A673 (cell line): Measurements from ENCODE around the gene TAPBPL.

Source experiments
- CTCF ChIP-seq: fragments of 300-800, 200-600 bp; sonication (generic); conservative IDR thresholded peaks from 2 replicates; pipeline ENCODE4 v1.5.1; 2017; ENCODE audit warnings: low read depth, mild to moderate bottlenecking, antibody characterized with exemption, low read length, moderate library complexity, mixed read lengths
- EZH2 ChIP-seq: fragments of 200-600 bp; sonication (generic); IDR thresholded peaks from 2 replicates; pipeline ENCODE4 v1.6.1; 2017; ENCODE audit warnings: borderline replicate concordance, low read depth, mild to moderate bottlenecking, mixed read lengths, antibody characterized with exemption, low read length; ENCODE audit not compliant: poor library complexity, severe bottlenecking

- TF ChIP-seq CTCF (no peak), EZH2 (no peak)
Observed at GRCh38 chr12:6434205-6435140, 17.4 kb upstream of the TAPBPL start.
